ENCODE measurements around the gene PTPRM. TPM values are rescaled to one million over a fixed set of nuclear protein-coding genes. Genes with fewer than 3 reads are reported as not detected.

Gene PTPRM
- total and polyA plus RNA-seq, 2 of the 8 experiments (the other 6 are each of a cell fraction or from before 2014, with no cell fraction given), result 4.1 to 7.0 TPM

GRCh38 chr18:7766817-7767216 lies 199.7 kb downstream of the PTPRM start (continued):
- TF ChIP-seq RAD21 (IDR thresholded peaks at IDR 0.05 in 1 of 2, conservative IDR thresholded peaks at IDR 0.05 in 1 of 2; ENCODE audit: low read depth in 2 of 2, low read length in 2 of 2) (no peak), EZH2 (IDR thresholded peaks at IDR 0.05; ENCODE audit: low read depth, low read length, severe bottlenecking) (no peak), BACH1 (IDR thresholded peaks at IDR 0.05; ENCODE audit: low read length) (no peak), SP1 (IDR thresholded peaks at IDR 0.05; ENCODE audit: low read depth, low read length) (no peak), JUN (IDR thresholded peaks at IDR 0.05; ENCODE audit: low read depth, low read length) (no peak), CTBP2 (IDR thresholded peaks at IDR 0.05; ENCODE audit: borderline replicate concordance, insufficient read depth, insufficient read length, low read length) (no peak), SIRT6 (IDR thresholded peaks at IDR 0.05; ENCODE audit: low read length) (no peak)
